ENCODE measurements around the gene GALNT16.

GALNT16 gene

GRCh38 chr14:69300601-69301221, 40.8 kb downstream of the GALNT16 start:
- Histone ChIP-seq H3K4me1 (ENCODE audit: insufficient read depth, low read length) (no peaks in the 10 kb centered on the region), H3K9ac (ENCODE audit: low read depth, low read length) (no peak overlapping the region), H3K27ac (ENCODE audit: low read depth, low read length) (no peak overlapping the region), H3K4me3 (ENCODE audit: low read length) (no peak overlapping the region), H3K27me3 (ENCODE audit: insufficient read depth, low read length) (no peaks in the 10 kb centered on the region), H3K36me3 (ENCODE audit: insufficient read depth, low read length) (no peaks in the 10 kb centered on the region), H3K9me3 (ENCODE audit: insufficient read depth, low read depth, low read length) (no peaks in the 10 kb centered on the region)
- 80% methylated on average over 4 of the region's 4 CpGs for WGBS

- no peak overlapping the region for H3K4me3 ChIP-seq (ENCODE audit: low read length)
- no peaks in the 10 kb centered on the region for H3K4me1 ChIP-seq (ENCODE audit: insufficient read depth, low read length)
- H3K36me3 ChIP-seq (ENCODE audit: insufficient read depth, low read length) = no peaks in the 10 kb centered on the region
- WGBS = 82% methylated on average over 2 of the region's 2 CpGs
- H3K27me3 ChIP-seq (ENCODE audit: insufficient read depth, low read length) = no peaks in the 10 kb centered on the region
- no peak overlapping the region for H3K9ac ChIP-seq (ENCODE audit: low read depth, low read length)
- H3K27ac ChIP-seq (ENCODE audit: low read depth, low read length) = no peak overlapping the region
- H3K9me3 ChIP-seq (ENCODE audit: insufficient read depth, low read depth, low read length) = no peaks in the 10 kb centered on the region
Measured at GRCh38 chr14:69303086-69303485, 43.1 kb downstream of the GALNT16 start.

GRCh38 chr14:69312608-69313007, 52.6 kb downstream of the GALNT16 start:
- Histone ChIP-seq H3K4me1 (ENCODE audit: insufficient read depth, low read length) (peaks cover 4% of the 10 kb centered on the region; the same call in 1 of the 2 replicates), H3K9ac (ENCODE audit: low read depth, low read length) (no peak overlapping the region), H3K9me3 (ENCODE audit: insufficient read depth, low read depth, low read length) (no peaks in the 10 kb centered on the region), H3K36me3 (ENCODE audit: insufficient read depth, low read length) (no peaks in the 10 kb centered on the region), H3K27me3 (ENCODE audit: insufficient read depth, low read length) (no peaks in the 10 kb centered on the region), H3K4me3 (ENCODE audit: low read length) (no peak overlapping the region), H3K27ac (ENCODE audit: low read depth, low read length) (no peak overlapping the region)
- WGBS = 89% methylated on average over 5 of the region's 5 CpGs

- Histone ChIP-seq H3K27ac (ENCODE audit: low read depth, low read length) (no peak overlapping the region), H3K9ac (ENCODE audit: low read depth, low read length) (no peak overlapping the region), H3K4me1 (ENCODE audit: insufficient read depth, low read length) (peaks cover 4% of the 10 kb centered on the region; the same call in 1 of the 2 replicates), H3K9me3 (ENCODE audit: insufficient read depth, low read depth, low read length) (no peaks in the 10 kb centered on the region), H3K4me3 (ENCODE audit: low read length) (no peak overlapping the region), H3K36me3 (ENCODE audit: insufficient read depth, low read length) (no peaks in the 10 kb centered on the region), H3K27me3 (ENCODE audit: insufficient read depth, low read length) (no peaks in the 10 kb centered on the region)
- 90% methylated on average over 6 of the region's 6 CpGs for WGBS
Measured at GRCh38 chr14:69313176-69313575, 53.2 kb downstream of the GALNT16 start.

- no peaks in the 10 kb centered on the region for H3K9me3 ChIP-seq (ENCODE audit: insufficient read depth, low read depth, low read length)
- H3K27me3 ChIP-seq (ENCODE audit: insufficient read depth, low read length) = no peaks in the 10 kb centered on the region
- WGBS = 88% methylated on average over 1 of the region's 1 CpG
- no peaks in the 10 kb centered on the region for H3K36me3 ChIP-seq (ENCODE audit: insufficient read depth, low read length)
- no peak overlapping the region for H3K27ac ChIP-seq (ENCODE audit: low read depth, low read length)
- no peak overlapping the region for H3K9ac ChIP-seq (ENCODE audit: low read depth, low read length)
- no peak overlapping the region for H3K4me3 ChIP-seq (ENCODE audit: low read length)
- peaks cover 4% of the 10 kb centered on the region; the same call in 1 of the 2 replicates for H3K4me1 ChIP-seq (ENCODE audit: insufficient read depth, low read length)
Measured at GRCh38 chr14:69314327-69314726, 54.4 kb downstream of the GALNT16 start.

GRCh38 chr14:69315301-69315700, 55.3 kb downstream of the GALNT16 start:
- no peak overlapping the region for H3K9ac ChIP-seq (ENCODE audit: low read depth, low read length)
- no peak overlapping the region for H3K27ac ChIP-seq (ENCODE audit: low read depth, low read length)
- no peak overlapping the region for H3K4me3 ChIP-seq (ENCODE audit: low read length)
- no peaks in the 10 kb centered on the region for H3K9me3 ChIP-seq (ENCODE audit: insufficient read depth, low read depth, low read length)
- H3K36me3 ChIP-seq (ENCODE audit: insufficient read depth, low read length) = no peaks in the 10 kb centered on the region
- 92% methylated on average over 4 of the region's 4 CpGs for WGBS
- peaks cover 4% of the 10 kb centered on the region; the same call in 1 of the 2 replicates for H3K4me1 ChIP-seq (ENCODE audit: insufficient read depth, low read length)
- no peaks in the 10 kb centered on the region for H3K27me3 ChIP-seq (ENCODE audit: insufficient read depth, low read length)

- no peak overlapping the region for H3K9ac ChIP-seq (ENCODE audit: low read depth, low read length)
- peaks cover 4% of the 10 kb centered on the region; the same call in 1 of the 2 replicates for H3K4me1 ChIP-seq (ENCODE audit: insufficient read depth, low read length)
- no peaks in the 10 kb centered on the region for H3K36me3 ChIP-seq (ENCODE audit: insufficient read depth, low read length)
- no peaks in the 10 kb centered on the region for H3K27me3 ChIP-seq (ENCODE audit: insufficient read depth, low read length)
- no peak overlapping the region for H3K4me3 ChIP-seq (ENCODE audit: low read length)
- 80% methylated on average over 3 of the region's 4 CpGs for WGBS
- no peaks in the 10 kb centered on the region for H3K9me3 ChIP-seq (ENCODE audit: insufficient read depth, low read depth, low read length)
- no peak overlapping the region for H3K27ac ChIP-seq (ENCODE audit: low read depth, low read length)
Measured at GRCh38 chr14:69316449-69317101, 56.6 kb downstream of the GALNT16 start.

- Histone ChIP-seq H3K9ac (ENCODE audit: low read depth, low read length) (no peak overlapping the region), H3K27ac (ENCODE audit: low read depth, low read length) (no peak overlapping the region)
- WGBS = 87% methylated on average over 6 of the region's 6 CpGs
Measured at GRCh38 chr14:69317102-69317755, 57.3 kb downstream of the GALNT16 start.

GRCh38 chr14:69317780-69318179, 57.8 kb downstream of the GALNT16 start:
- 92% methylated on average over 5 of the region's 5 CpGs for WGBS

More at GRCh38 chr14:69317102-69317755, 57.3 kb downstream of the GALNT16 start:
- Histone ChIP-seq H3K36me3 (ENCODE audit: insufficient read depth, low read length) (no peaks in the 10 kb centered on the region), H3K4me3 (ENCODE audit: low read length) (no peak overlapping the region), H3K4me1 (ENCODE audit: insufficient read depth, low read length) (peaks cover 4% of the 10 kb centered on the region; the same call in 1 of the 2 replicates), H3K9me3 (ENCODE audit: insufficient read depth, low read depth, low read length) (no peaks in the 10 kb centered on the region), H3K27me3 (ENCODE audit: insufficient read depth, low read length) (no peaks in the 10 kb centered on the region)

GRCh38 chr14:69318241-69318640, 58.3 kb downstream of the GALNT16 start:
- H3K4me1 ChIP-seq (ENCODE audit: insufficient read depth, low read length) = peaks cover 5% of the 10 kb centered on the region
- H3K27me3 ChIP-seq (ENCODE audit: insufficient read depth, low read length) = no peaks in the 10 kb centered on the region
- H3K4me3 ChIP-seq (ENCODE audit: low read length) = no peak overlapping the region
- no peak overlapping the region for H3K9ac ChIP-seq (ENCODE audit: low read depth, low read length)
- WGBS = 85% methylated on average over 2 of the region's 2 CpGs
- H3K27ac ChIP-seq (ENCODE audit: low read depth, low read length) = no peak overlapping the region
- H3K36me3 ChIP-seq (ENCODE audit: insufficient read depth, low read length) = no peaks in the 10 kb centered on the region
- no peaks in the 10 kb centered on the region for H3K9me3 ChIP-seq (ENCODE audit: insufficient read depth, low read depth, low read length)

More at GRCh38 chr14:69317780-69318179, 57.8 kb downstream of the GALNT16 start:
- Histone ChIP-seq H3K36me3 (ENCODE audit: insufficient read depth, low read length) (no peaks in the 10 kb centered on the region), H3K4me3 (ENCODE audit: low read length) (no peak overlapping the region), H3K9me3 (ENCODE audit: insufficient read depth, low read depth, low read length) (no peaks in the 10 kb centered on the region), H3K27me3 (ENCODE audit: insufficient read depth, low read length) (no peaks in the 10 kb centered on the region), H3K27ac (ENCODE audit: low read depth, low read length) (no peak overlapping the region), H3K9ac (ENCODE audit: low read depth, low read length) (no peak overlapping the region), H3K4me1 (ENCODE audit: insufficient read depth, low read length) (peaks cover 4% of the 10 kb centered on the region; the same call in 1 of the 2 replicates)

GRCh38 chr14:69318901-69319475, 59.0 kb downstream of the GALNT16 start:
- Histone ChIP-seq H3K27me3 (ENCODE audit: insufficient read depth, low read length) (no peaks in the 10 kb centered on the region), H3K9me3 (ENCODE audit: insufficient read depth, low read depth, low read length) (no peaks in the 10 kb centered on the region), H3K4me3 (ENCODE audit: low read length) (no peak overlapping the region), H3K9ac (ENCODE audit: low read depth, low read length) (no peak overlapping the region), H3K4me1 (ENCODE audit: insufficient read depth, low read length) (peaks cover 12% of the 10 kb centered on the region), H3K36me3 (ENCODE audit: insufficient read depth, low read length) (no peaks in the 10 kb centered on the region), H3K27ac (ENCODE audit: low read depth, low read length) (no peak overlapping the region)
- 93% methylated on average over 8 of the region's 8 CpGs for WGBS

Data from HUES64 (cell line).